GM19455 (cell line): ENCODE data around the gene SMYD3.

Experiments used
- ATAC-seq: cut with Tn5 transposase; IDR thresholded peaks from one replicate; pipeline ENCODE4 v1.9.1; 2021; ENCODE audit not compliant: unreplicated experiment

Gene SMYD3

DNA sequence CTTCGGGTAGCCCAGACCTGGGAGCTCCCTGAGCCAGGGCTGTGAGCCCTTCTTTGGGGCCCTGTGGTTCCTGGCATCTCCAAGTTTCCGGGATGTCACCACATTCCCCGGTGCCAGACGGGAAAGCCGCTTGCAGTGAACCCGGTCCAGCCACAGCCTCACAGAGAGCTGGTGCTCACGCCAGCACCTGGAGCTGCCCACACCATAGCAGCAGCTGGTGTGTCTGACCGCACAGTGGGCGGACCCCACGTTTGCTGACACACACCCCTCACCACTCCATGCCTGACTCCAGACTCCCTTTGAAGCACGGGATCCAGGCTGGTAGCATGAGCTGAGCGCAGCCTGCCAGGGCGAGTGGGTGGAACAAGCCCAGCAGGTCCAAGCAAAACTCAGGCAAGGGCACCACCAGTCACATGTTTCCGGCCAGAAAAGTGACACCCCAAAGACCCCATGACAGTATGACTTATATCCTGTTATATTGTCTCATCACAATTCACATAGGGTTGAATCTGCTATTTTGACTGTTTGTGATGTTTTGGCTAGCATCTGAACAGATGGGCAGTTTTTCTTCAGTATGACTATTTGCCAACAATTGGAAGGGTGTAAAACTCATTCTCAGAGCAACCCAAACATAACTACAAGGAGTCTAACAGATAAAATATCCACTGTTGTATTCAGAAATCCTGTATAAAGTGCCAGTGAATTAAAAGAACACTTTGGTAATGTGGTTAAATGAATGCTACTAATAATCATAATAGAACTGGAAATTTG lies 285.4 kb downstream of the SMYD3 start:
- ATAC-seq, result no peak

DNA sequence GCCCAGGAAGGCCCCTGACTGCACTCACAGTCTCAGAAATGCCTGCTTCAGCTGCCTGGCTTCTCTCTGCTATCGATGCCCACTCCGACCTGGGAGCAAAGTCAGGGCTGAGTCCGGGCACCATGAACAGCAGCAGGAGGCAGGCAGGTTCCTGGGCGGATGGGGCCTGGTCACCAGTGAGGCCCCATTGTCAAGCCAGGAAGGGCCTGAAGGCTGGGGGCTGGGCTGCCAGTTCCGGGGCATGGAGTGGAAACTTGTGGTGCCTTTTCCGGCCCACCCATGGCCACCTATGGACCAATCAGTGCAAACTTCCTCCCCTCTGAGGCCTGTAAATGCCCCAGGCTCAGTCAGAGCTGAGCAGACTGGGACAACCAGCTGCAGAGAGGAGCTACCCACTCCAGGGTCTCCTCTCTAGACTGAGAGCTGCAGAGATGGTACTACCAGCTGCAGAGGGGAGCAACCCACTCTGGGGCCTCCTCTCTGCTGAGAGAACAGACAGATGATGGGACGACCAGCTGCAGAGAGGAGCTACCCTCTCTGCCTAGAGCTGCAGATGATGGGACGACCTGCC lies 286.5 kb downstream of the SMYD3 start:
- ATAC-seq, result no peak

DNA sequence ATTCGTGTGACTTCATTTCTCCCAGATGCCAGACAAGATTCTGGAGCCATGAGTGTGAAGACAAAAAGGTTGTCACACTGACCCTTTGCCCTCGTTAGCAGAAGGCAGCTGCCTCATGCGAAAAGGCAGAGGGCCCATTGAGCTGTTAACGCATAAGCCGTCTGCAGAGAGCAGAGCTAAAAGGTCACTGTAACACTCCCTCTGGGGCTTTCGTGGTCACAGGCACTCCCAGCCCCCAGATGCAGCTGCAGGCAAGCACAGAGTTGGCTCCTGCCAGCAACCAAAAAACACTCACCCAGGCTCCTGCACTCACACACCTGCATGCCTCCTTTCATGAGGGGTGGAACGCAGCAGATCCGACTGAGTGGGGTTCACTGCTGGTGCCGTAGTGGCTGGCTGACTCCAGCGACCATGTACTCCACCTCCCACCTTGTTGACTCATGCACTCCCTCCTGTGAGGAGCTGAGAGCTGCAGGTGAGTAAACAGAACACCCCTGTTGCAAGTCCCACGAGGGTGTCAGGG lies 287.5 kb downstream of the SMYD3 start:
- ATAC-seq, result no peak

DNA sequence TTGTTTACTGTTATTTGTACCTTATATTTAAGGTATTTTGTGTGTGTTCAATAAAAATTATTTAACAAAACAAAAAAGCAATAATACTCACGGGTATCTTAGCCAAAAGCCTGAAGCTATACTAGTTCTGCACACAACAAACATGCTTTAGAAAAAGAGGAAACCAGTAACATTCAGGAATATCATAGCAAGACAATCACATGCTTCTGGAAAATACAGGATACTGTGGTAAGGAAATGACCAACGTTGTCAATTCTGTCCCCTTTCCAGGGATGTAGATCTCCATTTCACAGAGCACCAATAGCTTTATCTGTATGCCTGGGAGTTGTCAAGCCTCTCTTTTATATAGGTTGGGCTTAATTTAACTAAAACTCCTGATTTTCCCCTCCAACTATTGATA lies 288.4 kb downstream of the SMYD3 start:
- ATAC-seq, result no peak

DNA sequence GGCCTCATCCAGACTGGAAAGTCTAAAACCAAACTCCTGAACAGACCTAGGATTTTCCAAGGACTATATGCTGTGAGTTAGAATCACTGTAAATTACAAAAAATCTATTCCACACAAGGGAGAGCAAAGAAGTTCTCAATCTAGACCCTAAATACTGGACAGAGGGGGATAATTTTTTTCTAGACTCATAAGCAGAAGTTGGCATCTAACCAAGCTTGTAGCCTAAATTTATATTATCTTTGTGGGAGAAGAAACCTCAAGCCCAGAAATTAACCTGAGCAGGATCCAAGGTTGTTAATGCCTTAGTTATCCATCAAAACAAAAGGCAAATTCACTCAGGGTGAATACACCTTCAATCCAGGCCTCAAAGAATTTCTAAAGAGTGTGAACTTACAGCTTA lies 290.2 kb downstream of the SMYD3 start:
- no peak for ATAC-seq

DNA sequence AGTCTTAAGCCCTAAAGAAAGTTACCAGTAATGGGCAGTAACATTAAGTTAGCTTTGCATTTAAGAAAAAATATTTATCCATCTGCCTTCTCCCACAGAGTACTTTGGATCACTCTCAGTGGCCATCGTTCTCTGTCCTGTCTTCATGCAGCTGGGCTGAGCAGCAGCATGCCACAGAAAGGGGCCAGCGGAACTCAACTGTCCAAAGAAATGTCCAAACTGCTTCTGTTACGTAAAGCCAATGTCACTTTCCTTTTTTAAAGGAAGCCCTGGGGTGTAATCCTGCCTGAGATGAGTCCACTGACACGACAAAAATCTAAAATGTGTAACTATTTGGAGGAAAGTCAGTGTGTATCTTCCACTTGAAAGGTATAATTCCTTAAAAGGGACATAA lies 291.6 kb downstream of the SMYD3 start:
- no peak for ATAC-seq

DNA sequence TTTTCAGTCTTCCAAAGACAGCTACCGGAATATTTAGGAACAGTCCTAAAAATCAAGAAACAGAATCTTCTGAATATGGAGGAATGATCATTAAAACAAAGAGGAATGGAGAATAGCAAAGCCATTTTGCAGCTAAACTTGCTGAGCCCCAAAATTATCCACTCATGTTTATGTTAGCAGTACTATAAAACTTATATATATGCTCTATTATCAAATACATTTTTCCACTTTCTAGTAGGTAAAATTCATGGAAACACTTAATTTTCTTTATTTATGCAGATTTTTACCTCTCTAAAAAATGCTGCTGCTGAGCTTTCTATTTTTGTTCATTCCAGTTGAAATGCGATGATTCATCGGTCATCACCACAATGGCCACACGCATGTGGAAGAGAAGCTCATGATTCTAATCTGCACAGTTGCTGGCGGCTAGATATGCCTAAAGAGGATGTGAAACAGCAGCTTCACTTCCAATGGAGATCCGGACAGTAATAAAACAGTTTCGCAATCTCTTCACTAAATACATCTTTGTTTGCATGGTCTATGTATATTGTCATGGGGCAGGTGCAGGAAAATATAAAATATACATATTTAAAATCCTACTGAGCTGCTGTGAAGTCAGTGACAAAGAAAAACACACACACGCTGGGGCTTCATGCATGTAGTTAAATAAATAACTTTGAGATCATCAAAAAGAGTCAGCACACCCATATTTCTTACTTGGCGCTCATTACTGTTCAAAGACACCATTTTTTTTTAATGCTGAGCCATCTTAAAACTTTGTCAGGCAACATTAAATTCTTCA lies 292.2 kb downstream of the SMYD3 start:
- peak; percentile 95 for ATAC-seq

DNA sequence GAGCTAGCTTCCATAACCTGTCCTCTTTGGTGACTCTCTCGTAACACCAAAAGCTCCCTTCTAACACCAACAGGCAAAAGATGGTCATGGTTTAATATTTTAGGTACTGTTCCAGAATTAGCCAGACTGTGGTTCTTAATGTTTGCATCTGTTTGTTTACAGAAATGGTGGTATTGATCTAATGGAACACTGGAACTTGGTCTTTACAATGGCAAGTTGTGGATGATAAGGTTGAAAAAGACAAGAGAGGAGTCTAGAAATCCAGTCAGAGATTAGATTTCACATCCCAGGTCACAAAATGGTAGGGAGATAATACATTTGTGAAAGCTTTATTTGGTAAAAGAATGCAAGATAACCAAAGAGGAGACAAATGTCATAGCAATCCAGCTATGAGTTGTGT lies 293.1 kb downstream of the SMYD3 start:
- no peak for ATAC-seq

DNA sequence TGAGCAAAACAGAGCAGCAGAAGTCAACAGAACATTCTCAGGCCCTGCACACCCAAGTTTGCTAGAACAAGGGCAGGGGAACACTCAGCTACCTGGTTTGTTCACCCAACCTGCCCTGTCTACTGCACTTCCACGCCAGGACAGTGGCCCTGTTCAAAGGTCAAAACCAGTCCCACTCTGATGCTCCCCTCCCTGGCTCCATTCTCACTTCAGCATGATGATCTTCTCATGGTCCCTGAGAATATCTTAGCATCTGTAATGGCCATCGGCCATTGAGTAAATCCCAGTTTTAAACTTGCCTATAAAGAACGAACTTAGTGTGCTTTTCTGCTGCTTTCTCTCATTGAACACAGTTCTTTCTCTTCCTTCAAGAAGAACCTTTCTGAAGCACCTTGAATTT lies 293.6 kb downstream of the SMYD3 start:
- ATAC-seq, result no peak

DNA sequence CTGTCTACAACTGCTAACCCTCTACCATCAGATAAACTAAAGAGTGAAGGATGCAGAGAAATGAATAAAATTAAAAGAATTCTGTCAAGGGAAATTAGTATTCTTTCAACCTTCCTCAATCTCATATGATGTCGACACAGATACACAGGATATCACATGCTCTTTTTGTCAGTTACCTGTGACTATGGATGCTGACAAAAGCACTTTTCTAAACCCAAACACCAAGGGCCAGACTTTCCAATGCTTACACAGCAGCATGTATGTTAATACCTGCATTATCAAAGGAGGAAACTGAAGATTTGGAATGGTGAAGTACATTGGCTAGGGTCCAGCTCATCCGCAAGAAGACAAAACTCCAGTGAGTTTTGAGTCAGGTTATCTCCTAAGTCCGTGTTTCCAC lies 294.0 kb downstream of the SMYD3 start:
- ATAC-seq, result no peak

DNA sequence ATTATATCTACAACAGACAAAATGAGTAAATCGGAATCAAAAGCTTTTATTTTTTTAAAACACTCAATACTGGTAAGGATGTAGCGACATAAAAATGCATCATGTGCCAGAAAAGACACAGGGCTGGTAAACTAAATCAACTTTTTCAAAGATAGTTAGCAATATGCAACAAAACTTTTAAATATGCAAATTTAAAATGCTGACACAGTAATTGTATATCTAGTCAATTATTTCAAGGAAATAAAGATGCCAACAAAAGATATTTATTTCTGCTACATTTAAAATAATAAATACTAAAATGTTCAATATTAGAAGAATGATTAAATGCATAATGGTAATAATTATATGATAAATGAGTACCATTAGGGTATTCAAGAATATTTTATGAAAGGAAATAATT lies 295.1 kb downstream of the SMYD3 start:
- ATAC-seq, result no peak

DNA sequence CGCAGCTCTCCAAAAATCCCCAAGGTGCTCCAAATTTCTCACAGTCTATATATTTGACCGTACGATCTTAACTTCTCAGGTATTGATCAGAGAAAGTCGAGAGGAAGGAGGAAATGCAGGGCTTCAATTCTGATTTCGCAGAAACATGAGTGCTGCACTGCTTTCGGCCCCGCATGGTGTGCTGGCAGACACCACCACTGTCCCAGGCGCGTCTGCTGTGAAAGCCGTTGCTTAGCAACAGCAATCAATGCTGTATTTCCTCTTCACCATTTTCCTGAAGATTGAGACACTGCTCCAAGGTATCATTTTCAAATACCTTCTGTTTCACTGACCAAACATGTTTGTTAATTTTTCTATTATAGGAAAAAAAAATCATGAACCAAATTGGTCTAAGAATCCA lies 296.3 kb downstream of the SMYD3 start:
- no peak for ATAC-seq

DNA sequence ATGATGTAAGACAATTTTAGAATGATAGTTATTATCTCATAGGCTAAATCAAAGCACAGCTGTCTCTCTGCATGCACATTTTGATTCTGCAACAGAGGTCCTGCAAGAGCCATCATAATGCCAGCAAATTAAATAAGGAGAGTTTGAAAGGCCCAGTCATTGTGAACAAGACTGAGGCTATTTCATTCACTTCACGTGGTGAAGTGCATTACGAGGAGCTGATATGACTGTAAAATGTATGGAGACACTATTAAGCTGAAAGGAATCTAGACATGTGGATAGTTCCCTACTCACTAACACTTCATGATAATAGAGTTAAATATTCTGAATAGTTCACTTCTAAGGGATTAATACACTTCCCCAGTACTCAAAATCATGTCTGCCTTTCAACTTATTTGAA lies 299.0 kb downstream of the SMYD3 start:
- no peak for ATAC-seq

DNA sequence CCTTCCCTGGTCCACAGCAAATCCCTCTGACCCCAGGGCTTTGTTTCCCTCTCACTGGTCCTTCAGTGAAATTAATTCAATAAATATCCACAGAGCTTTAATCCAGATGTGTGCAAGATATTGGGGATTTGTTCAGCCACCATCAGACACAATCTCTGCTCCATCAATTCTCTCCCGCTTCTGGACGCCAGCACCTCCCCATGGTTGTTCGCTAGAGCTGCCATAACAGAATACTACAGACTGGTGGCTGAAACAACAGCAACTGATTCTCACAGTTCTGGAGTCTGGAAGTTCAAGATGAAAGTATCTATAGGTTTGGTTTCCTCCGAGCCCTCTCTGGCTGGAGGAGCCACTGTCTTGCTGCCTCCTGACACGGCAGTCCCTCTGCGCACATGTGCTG lies 303.9 kb downstream of the SMYD3 start:
- no peak for ATAC-seq

DNA sequence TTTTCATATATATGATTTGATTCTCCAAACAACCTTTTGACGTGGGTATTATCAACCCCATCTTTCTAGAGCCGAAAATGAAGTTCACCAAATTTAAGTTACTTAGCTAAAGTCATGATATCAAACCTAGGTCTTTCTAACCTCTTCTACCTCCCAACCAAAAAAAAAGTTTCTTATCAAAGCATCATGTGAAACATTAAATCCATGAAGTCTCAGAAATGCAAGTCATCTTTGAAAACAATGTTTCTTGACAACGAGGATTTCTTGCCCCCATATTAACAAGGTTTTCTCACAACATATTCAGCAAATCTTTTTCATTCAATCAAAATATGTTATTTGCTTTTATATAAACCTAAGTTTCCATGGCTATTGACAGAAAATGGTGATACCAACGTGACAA lies 306.3 kb downstream of the SMYD3 start:
- ATAC-seq, result no peak

DNA sequence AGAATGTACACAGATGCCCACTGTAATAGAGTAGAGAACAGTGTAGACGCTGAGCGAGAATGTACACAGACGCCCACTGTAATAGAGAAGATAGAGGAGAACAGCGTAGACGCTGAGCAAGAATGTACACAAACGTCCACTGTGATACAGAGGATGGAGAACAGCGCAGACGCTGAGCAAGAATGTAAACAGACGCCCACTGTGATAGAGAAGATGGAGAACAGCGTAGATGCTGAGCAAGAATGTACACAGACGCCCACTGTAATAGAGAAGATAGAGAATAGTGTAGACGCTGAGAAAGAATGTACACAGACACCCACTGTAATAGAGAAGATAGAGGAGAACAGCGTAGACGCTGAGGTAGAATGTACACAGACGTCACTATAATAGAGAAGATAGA lies 306.9 kb downstream of the SMYD3 start:
- ATAC-seq, result no peak

DNA sequence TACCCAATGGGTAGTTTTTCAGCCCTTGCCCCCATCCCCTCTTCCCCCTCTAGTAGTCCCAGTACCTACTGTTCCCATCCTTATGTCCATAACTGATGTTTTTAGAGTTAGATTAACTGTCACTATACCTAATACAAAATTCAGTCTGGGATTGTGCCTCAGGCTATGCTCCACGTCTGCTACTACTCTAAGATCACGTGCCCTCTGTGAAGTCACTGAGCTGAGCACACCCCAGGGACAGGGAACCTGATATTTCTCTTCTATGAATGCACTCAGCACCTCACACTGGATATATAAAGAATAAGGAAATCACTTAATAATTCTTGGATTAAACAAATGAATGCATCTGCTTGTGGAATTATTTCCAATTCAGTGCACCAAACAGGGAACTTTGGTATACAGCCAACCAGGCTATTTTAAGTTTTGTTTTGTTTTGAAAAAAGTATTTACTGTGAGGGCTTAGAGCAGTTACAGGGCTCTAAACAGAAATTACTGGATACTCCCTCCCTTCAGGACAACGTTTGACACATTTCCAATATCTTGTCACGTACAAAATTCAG lies 307.9 kb downstream of the SMYD3 start:
- no peak for ATAC-seq

DNA sequence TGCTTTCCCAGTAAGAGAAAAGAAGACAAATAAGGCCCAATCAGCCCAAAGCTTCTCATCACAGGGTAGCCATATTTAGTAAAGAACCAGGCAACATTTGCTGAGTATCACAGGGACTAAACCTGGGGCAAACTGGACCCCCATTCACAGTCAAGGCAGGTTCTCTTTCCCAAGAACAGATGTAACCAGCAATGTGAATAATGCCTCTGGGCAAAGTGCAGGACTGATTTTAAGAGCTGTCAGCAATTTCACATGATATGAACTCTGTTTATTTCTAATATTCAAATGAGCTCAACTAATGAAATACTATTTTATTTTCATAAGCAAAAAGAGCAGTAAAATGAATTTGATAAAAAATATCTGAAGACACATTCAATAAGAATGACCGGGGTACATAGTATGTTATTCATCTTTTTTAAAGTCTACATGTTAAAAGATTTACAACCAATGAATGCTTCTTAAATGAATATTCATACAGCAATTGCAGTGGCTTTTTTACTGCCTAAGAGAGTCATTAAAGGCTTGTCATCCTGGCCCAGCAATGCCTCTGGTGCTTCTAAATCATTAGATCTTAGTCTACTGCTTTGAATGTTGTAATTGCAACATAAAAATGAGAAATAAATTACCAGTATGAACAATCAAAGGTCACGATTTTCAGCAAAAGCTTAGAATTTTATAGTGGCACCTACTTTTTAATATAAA lies 308.8 kb downstream of the SMYD3 start:
- ATAC-seq, result no peak

DNA sequence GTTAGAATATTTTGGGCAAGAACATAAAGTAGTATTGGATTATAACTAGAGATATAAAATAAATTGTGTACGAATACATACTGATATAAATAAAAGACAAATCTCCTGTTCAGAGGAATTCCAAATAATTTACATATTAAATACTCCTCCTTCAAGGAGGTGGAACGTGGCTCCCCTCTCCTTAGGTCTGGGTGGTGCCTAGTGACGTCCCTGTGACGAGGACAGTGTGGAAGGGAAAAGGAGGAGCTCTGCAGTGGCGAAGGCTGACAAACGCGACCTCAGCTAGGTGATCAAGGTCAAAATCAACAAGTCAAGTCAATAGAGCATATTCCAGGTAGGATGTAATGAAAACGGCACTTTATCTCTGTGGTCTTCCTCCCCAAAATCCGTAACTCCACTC lies 310.0 kb downstream of the SMYD3 start:
- ATAC-seq, result no peak

DNA sequence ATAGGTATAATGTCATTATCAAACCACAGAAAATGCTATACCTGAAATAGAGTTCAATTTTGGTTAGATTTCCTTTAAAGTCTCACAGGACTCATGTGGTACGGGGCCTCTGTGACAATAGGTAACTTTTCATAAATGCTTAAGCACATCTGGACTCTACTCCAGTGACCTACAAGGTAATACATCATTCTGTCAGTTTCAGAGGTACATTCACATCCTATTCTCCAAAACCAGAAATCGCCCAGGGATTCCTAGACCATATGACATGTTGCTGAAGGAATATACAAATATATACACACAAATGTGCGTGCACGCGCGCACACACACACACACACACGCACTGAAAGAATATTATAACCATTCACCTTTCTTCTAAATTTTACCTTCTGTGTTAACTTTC lies 311.8 kb downstream of the SMYD3 start:
- no peak for ATAC-seq

DNA sequence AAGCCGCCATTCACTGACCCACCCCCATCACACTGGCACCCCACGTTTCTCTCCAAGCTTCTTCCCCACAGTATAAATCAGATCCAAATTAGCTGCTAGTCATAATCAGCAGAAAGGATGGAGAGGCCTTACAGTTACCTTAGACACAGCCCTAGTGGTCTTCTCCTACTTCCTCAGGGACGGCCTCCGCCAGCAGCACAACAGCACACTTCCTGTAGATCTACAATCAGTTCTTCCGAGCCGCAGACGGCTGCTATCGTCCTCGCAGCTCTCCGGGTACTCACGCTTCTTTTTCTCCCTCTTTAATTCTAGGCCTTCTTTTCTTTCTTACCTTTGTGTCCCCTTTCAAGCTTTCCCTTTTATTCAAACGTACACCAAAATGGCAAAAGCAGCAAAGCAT lies 313.5 kb downstream of the SMYD3 start:
- no peak for ATAC-seq
